Measurements from ENCODE around the gene IER5. TPM values are rescaled to one million over a fixed set of nuclear protein-coding genes. Genes with fewer than 3 reads are reported as not detected.

The IER5 gene
- total RNA-seq, 1 donor: 12.3 TPM

- H3K4me3 ChIP-seq (ENCODE audit: low read depth, low read length): no peak overlapping the region
- TF ChIP-seq, protein P1, sequence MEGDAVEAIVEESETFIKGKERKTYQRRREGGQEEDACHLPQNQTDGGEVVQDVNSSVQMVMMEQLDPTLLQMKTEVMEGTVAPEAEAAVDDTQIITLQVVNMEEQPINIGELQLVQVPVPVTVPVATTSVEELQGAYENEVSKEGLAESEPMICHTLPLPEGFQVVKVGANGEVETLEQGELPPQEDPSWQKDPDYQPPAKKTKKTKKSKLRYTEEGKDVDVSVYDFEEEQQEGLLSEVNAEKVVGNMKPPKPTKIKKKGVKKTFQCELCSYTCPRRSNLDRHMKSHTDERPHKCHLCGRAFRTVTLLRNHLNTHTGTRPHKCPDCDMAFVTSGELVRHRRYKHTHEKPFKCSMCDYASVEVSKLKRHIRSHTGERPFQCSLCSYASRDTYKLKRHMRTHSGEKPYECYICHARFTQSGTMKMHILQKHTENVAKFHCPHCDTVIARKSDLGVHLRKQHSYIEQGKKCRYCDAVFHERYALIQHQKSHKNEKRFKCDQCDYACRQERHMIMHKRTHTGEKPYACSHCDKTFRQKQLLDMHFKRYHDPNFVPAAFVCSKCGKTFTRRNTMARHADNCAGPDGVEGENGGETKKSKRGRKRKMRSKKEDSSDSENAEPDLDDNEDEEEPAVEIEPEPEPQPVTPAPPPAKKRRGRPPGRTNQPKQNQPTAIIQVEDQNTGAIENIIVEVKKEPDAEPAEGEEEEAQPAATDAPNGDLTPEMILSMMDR (IDR thresholded peaks at IDR 0.05; ENCODE audit: insufficient read depth, low read length): no peak
- DNase-seq (ENCODE audit: low read depth): no peak
These were observed 41.5 kb downstream of the IER5 start for GRCh38 chr1:181129771-181130606.

- H3K4me3 ChIP-seq (ENCODE audit: low read depth, low read length): no peak overlapping the region
- TF ChIP-seq, protein P1 (IDR thresholded peaks at IDR 0.05; ENCODE audit: insufficient read depth, low read length): no peak
- no peak for DNase-seq (ENCODE audit: low read depth)
These were observed 42.9 kb downstream of the IER5 start for GRCh38 chr1:181131255-181131941.

- TF ChIP-seq, protein P1 (IDR thresholded peaks at IDR 0.05; ENCODE audit: insufficient read depth, low read length): no peak
- no peak overlapping the region for H3K4me3 ChIP-seq (ENCODE audit: low read depth, low read length)
- no peak for DNase-seq (ENCODE audit: low read depth)
These were observed 45.0 kb downstream of the IER5 start for GRCh38 chr1:181133441-181133951.

DNA sequence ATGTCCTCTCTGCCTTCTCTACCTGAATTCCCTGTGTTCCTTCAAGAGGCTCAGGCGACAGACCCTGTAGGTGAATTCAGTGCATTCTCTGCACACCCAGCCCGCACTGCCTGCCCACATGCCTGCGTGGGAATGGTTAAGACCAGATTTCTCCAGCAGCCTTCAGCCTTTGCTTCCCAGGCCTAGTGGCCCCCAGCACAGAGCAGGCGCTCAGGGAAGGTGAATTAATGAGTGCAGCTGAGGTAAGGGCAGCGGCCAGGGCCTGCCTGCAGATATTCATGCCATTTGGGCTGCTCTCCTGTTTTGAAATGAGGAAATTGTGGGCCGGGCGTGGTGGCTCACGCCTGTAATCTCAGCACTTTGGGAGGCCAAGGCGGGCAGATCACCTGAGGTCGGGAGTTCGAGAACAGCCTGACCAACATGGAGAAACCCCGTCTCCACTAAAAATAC lies 45.5 kb downstream of the IER5 start:
- H3K4me3 ChIP-seq (ENCODE audit: low read depth, low read length): no peak overlapping the region
- TF ChIP-seq, protein P1 (IDR thresholded peaks at IDR 0.05; ENCODE audit: insufficient read depth, low read length): no peak
- DNase-seq (ENCODE audit: low read depth): no peak

GRCh38 chr1:181134543-181135436 lies 46.3 kb downstream of the IER5 start:
- no peak overlapping the region for H3K4me3 ChIP-seq (ENCODE audit: low read depth, low read length)
- peak; percentile 80 for DNase-seq (ENCODE audit: low read depth)
- TF ChIP-seq, protein P1 (IDR thresholded peaks at IDR 0.05; ENCODE audit: insufficient read depth, low read length): no peak

DNA sequence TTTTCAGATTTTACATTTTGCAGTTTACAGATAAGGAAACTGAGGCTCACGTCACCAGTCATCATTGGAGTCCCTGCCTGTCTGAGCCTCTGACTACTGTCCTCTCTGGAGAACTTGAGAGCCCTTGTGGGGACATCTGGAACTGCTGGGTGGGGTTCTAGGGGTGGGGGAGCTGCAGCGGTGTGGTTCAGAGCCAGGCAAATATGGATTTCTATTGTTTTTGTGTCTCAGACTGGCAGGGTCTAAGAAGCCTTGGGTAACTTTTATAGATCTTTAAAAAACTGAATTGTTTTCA lies 46.9 kb downstream of the IER5 start:
- no peak overlapping the region for H3K4me3 ChIP-seq (ENCODE audit: low read depth, low read length)
- TF ChIP-seq, protein P1 (IDR thresholded peaks at IDR 0.05; ENCODE audit: insufficient read depth, low read length): peak; percentile 55
- peak; percentile 52 for DNase-seq (ENCODE audit: low read depth)
